ENCODE data around the gene ACAP2. TPM values are rescaled to one million over a fixed set of nuclear protein-coding genes. Genes with fewer than 3 reads are reported as not detected.
A peak's percentile ranks its signal among the peaks of the same experiment; 100 is the strongest.

The ACAP2 gene
- total and polyA plus RNA-seq, 2 donors from 2014 or later = 4.6 to 50.1 TPM

- DNase-seq (peak in 3 of 5 donors; percentile 28 to 89 (median 47)), FAIRE-seq (no peak)
- Histone ChIP-seq H3K27me3 (ENCODE audit: control insufficient read depth, insufficient read depth, low read length) (no peaks in the 10 kb centered on the region), H3K4me1 (ENCODE audit: control insufficient read depth in 2 of 3, insufficient read depth in 2 of 3, low read depth in 1 of 3, low read length in 3 of 3) (peaks cover 0 to 12% (median 12%) of the 10 kb centered on the region in 3 donors), H3K9ac (ENCODE audit: low read length in 3 of 3) (peak overlapping the region in 2 of 3 donors; percentile 71 to 75), H3K27ac (ENCODE audit: low read depth in 2 of 2, low read length in 2 of 2) (peak overlapping the region; percentile 43 to 74), H3K4me3 (ENCODE audit: low read length in 3 of 3) (peak overlapping the region; percentile 34 to 76 (median 37)), H3K9me3 (ENCODE audit: control insufficient read depth in 2 of 3, insufficient read depth in 1 of 3, low read length in 3 of 3) (no peaks in the 10 kb centered on the region), H3K36me3 (ENCODE audit: control insufficient read depth in 2 of 3, insufficient read depth in 3 of 3, low read length in 3 of 3) (no peaks in the 10 kb centered on the region)
- intact Hi-C loops (cut with DNase I) = loop anchor here (10.0 kb wide), 1 partner anchor 264 kb away; no protein-coding TSS in a partner anchor
- no peak for TF ChIP-seq CTCF (IDR thresholded peaks at IDR 0.05; ENCODE audit: borderline replicate concordance, extremely low read depth, insufficient read depth)
Observed at GRCh38 chr3:195260280-195260905, 182.4 kb downstream of the ACAP2 start.

- intact Hi-C loops (cut with DNase I) = loop anchor here (5.0 to 10.0 kb wide), 2 partner anchors 265 to 572 kb away; partner anchors contain the start of gene FAM43A
- Histone ChIP-seq H3K27ac (ENCODE audit: low read depth in 2 of 2, low read length in 2 of 2) (peak overlapping the region; percentile 78 to 88), H3K9ac (ENCODE audit: low read length in 3 of 3) (peak overlapping the region in 2 of 3 donors; percentile 43 to 80), H3K9me3 (ENCODE audit: control insufficient read depth in 2 of 3, insufficient read depth in 1 of 3, low read length in 3 of 3) (no peaks in the 10 kb centered on the region), H3K27me3 (ENCODE audit: control insufficient read depth, insufficient read depth, low read length) (no peaks in the 10 kb centered on the region), H3K36me3 (ENCODE audit: control insufficient read depth in 2 of 3, insufficient read depth in 3 of 3, low read length in 3 of 3) (no peaks in the 10 kb centered on the region), H3K4me3 (ENCODE audit: low read length in 3 of 3) (peak overlapping the region; percentile 26 to 57 (median 28)), H3K4me1 (ENCODE audit: control insufficient read depth in 2 of 3, insufficient read depth in 2 of 3, low read depth in 1 of 3, low read length in 3 of 3) (peaks cover 0 to 12% (median 12%) of the 10 kb centered on the region in 3 donors)
- FAIRE-seq (no peak), DNase-seq (peak; percentile 94 to 97 (median 96))
- peak; percentile 79 for TF ChIP-seq CTCF (IDR thresholded peaks at IDR 0.05; ENCODE audit: borderline replicate concordance, extremely low read depth, insufficient read depth)
Observed at GRCh38 chr3:195259475-195260279, 183.1 kb downstream of the ACAP2 start.

GRCh38 chr3:195259154-195259474 is 183.7 kb downstream of the ACAP2 start:
- Histone ChIP-seq H3K9me3 (ENCODE audit: control insufficient read depth in 2 of 3, insufficient read depth in 1 of 3, low read length in 3 of 3) (no peaks in the 10 kb centered on the region), H3K4me3 (ENCODE audit: low read length in 3 of 3) (peak overlapping the region in 1 of 3 donors; percentile 57), H3K4me1 (ENCODE audit: control insufficient read depth in 2 of 3, insufficient read depth in 2 of 3, low read depth in 1 of 3, low read length in 3 of 3) (peaks cover 0 to 12% (median 12%) of the 10 kb centered on the region in 3 donors), H3K27me3 (ENCODE audit: control insufficient read depth, insufficient read depth, low read length) (no peaks in the 10 kb centered on the region), H3K27ac (ENCODE audit: low read depth in 2 of 2, low read length in 2 of 2) (peak overlapping the region; percentile 78 to 88), H3K9ac (ENCODE audit: low read length in 3 of 3) (peak overlapping the region in 2 of 3 donors; percentile 43 to 80), H3K36me3 (ENCODE audit: control insufficient read depth in 2 of 3, insufficient read depth in 3 of 3, low read length in 3 of 3) (no peaks in the 10 kb centered on the region)
- TF ChIP-seq CTCF (IDR thresholded peaks at IDR 0.05; ENCODE audit: borderline replicate concordance, extremely low read depth, insufficient read depth) = no peak
- FAIRE-seq = no peak
- intact Hi-C loops (cut with DNase I) = loop anchor here (5.0 kb wide), 1 partner anchor 572 kb away; the partner anchor contains the start of gene FAM43A
- DNase-seq = peak in 2 of 5 donors; percentile 57 to 59
